Suprapubic skin (tissue), 4 donors: ENCODE results near the gene SBK2.

ENCODE experiments used
- EP300 ChIP-seq: sonication (generic); formaldehyde crosslinking; IDR thresholded peaks from one replicate; pipeline ENCODE4 v1.6.1; 2017; ENCODE audit warnings: antibody characterized with exemption
- POLR2A ChIP-seq, 2 donors: fragments of 450-650 bp; IDR thresholded peaks; one replicate each; pipeline ENCODE4 v1.6.1; 2017; ENCODE audit warnings: antibody characterized with exemption in 2 of 2, mild to moderate bottlenecking in 2 of 2, moderate library complexity in 2 of 2
- POLR2AphosphoS5 ChIP-seq, 3 donors: sonication (generic); formaldehyde crosslinking; IDR thresholded peaks; one replicate each; pipeline ENCODE4 v1.6.1; 2017; ENCODE audit warnings: antibody characterized with exemption in 3 of 3
- TF ChIP-seq, protein P1 (sequence below), 2 donors: fragments of 200-600 bp in 1 of 2; fragments of 450-650 bp in 1 of 2; sonication (generic) in 1 of 2; IDR thresholded peaks; one replicate each; pipeline ENCODE4 v1.5.1; 2016 to 2019; ENCODE audit warnings: antibody characterized with exemption in 2 of 2, mild to moderate bottlenecking in 1 of 2, moderate library complexity in 1 of 2

DNA sequence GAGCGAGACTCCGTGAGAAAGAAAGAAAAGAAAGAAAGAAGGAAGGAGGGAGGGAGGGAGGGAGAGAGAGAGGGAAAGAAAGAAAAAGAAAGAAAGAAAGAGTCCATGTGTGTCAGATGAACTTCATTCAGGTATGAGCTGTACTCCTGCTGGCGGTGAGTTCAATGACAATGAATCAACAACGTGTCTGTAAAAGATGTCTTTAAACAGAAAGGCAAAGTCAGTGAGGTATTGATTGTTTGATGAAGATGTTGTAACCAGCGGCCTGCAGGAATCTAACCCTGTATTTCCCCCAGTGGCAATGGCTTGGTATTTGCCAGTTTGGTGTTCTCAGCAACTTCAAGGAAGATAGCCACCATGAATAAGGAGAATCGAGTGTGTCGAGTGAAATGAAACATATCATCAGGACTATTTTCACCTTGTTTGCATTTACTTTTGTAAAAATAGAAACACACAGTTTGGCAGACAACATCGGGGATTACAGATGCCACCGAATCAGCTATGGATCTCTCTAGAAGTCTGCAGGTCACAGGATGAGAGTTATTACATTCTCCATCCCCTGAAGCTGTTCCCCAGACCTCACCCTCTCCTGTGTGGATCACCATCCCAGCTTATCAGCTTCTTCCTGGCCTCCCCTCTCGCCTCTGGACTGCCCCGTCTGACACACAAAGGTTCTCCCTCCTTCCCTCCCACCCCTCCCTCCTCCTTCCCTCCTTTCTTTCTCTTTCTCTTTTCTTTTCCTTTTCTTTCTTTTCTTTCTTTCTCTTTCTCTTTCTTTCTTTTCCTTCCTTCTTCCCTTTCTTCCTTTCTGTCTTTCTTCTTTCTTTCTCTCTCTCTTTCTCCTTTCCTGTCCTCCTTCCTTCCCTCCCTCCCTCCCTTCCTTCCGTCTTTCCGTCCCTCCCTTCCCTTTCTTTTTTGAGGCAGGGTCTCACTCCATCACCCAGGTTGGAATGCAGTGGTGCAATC lies 16.6 kb upstream of the SBK2 start:
- TF ChIP-seq, protein P1, sequence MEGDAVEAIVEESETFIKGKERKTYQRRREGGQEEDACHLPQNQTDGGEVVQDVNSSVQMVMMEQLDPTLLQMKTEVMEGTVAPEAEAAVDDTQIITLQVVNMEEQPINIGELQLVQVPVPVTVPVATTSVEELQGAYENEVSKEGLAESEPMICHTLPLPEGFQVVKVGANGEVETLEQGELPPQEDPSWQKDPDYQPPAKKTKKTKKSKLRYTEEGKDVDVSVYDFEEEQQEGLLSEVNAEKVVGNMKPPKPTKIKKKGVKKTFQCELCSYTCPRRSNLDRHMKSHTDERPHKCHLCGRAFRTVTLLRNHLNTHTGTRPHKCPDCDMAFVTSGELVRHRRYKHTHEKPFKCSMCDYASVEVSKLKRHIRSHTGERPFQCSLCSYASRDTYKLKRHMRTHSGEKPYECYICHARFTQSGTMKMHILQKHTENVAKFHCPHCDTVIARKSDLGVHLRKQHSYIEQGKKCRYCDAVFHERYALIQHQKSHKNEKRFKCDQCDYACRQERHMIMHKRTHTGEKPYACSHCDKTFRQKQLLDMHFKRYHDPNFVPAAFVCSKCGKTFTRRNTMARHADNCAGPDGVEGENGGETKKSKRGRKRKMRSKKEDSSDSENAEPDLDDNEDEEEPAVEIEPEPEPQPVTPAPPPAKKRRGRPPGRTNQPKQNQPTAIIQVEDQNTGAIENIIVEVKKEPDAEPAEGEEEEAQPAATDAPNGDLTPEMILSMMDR (IDR thresholded peaks at IDR 0.05) = no peak
- TF ChIP-seq POLR2A (IDR thresholded peaks at IDR 0.05) (no peak), POLR2AphosphoS5 (IDR thresholded peaks at IDR 0.05) (no peak), EP300 (no peak)
